ENCODE results near the gene IQSEC1.

IQSEC1 gene

GRCh38 chr3:13073326-13074005 is at the start of gene IQSEC1:
IQSEC1 (minus strand) TSS chr3:13073429; CDS start chr3:13073014, 415 bp downstream.
- no peak within 1 kb of the TSS for H3K27ac ChIP-seq (ENCODE audit: low read depth, low read length)
- peaks cover 0 to 15% of the 10 kb centered on the region in 2 donors for H3K4me1 ChIP-seq (ENCODE audit: control insufficient read depth in 1 of 2, insufficient read depth in 2 of 2, low read length in 2 of 2)
- peaks cover 0 to 2% of the 10 kb centered on the region in 2 donors for H3K36me3 ChIP-seq (ENCODE audit: control insufficient read depth in 1 of 2, insufficient read depth in 2 of 2, low read length in 2 of 2)
- no peak within 1 kb of the TSS for H3K4me3 ChIP-seq (ENCODE audit: low read depth in 1 of 2, low read length in 2 of 2)
- peaks cover 16 to 27% of the 10 kb centered on the region in 2 donors for H3K27me3 ChIP-seq (ENCODE audit: control insufficient read depth in 1 of 2, insufficient read depth in 2 of 2, low read length in 2 of 2)
- no peaks in the 10 kb centered on the region for H3K9me3 ChIP-seq (ENCODE audit: control insufficient read depth in 1 of 2, low read length in 2 of 2)
- no peak within 1 kb of the TSS for H3K9ac ChIP-seq (ENCODE audit: low read depth in 1 of 2, low read length in 2 of 2)

GRCh38 chr3:13122081-13123012 is 49.1 kb upstream of the IQSEC1 start:
- Histone ChIP-seq H3K9ac (ENCODE audit: low read depth in 1 of 2, low read length in 2 of 2) (no peak overlapping the region), H3K4me3 (ENCODE audit: low read depth in 1 of 2, low read length in 2 of 2) (no peak overlapping the region), H3K4me1 (ENCODE audit: control insufficient read depth in 1 of 2, insufficient read depth in 2 of 2, low read length in 2 of 2) (no peaks in the 10 kb centered on the region), H3K9me3 (ENCODE audit: control insufficient read depth in 1 of 2, low read length in 2 of 2) (no peaks in the 10 kb centered on the region), H3K27me3 (ENCODE audit: control insufficient read depth in 1 of 2, insufficient read depth in 2 of 2, low read length in 2 of 2) (no peaks in the 10 kb centered on the region), H3K36me3 (ENCODE audit: control insufficient read depth in 1 of 2, insufficient read depth in 2 of 2, low read length in 2 of 2) (no peaks in the 10 kb centered on the region), H3K27ac (ENCODE audit: low read depth, low read length) (no peak overlapping the region)

GRCh38 chr3:13121553-13122001 is 48.3 kb upstream of the IQSEC1 start:
- Histone ChIP-seq H3K9me3 (ENCODE audit: control insufficient read depth in 1 of 2, low read length in 2 of 2) (no peaks in the 10 kb centered on the region), H3K36me3 (ENCODE audit: control insufficient read depth in 1 of 2, insufficient read depth in 2 of 2, low read length in 2 of 2) (no peaks in the 10 kb centered on the region), H3K4me1 (ENCODE audit: control insufficient read depth in 1 of 2, insufficient read depth in 2 of 2, low read length in 2 of 2) (no peaks in the 10 kb centered on the region)

GRCh38 chr3:13120928-13121552 is 47.8 kb upstream of the IQSEC1 start:
- no peak overlapping the region for H3K9ac ChIP-seq (ENCODE audit: low read depth in 1 of 2, low read length in 2 of 2)
- no peak overlapping the region for H3K27ac ChIP-seq (ENCODE audit: low read depth, low read length)
- H3K4me3 ChIP-seq (ENCODE audit: low read depth in 1 of 2, low read length in 2 of 2): no peak overlapping the region
- H3K36me3 ChIP-seq (ENCODE audit: control insufficient read depth in 1 of 2, insufficient read depth in 2 of 2, low read length in 2 of 2): no peaks in the 10 kb centered on the region
- H3K9me3 ChIP-seq (ENCODE audit: control insufficient read depth in 1 of 2, low read length in 2 of 2): no peaks in the 10 kb centered on the region
- no peaks in the 10 kb centered on the region for H3K4me1 ChIP-seq (ENCODE audit: control insufficient read depth in 1 of 2, insufficient read depth in 2 of 2, low read length in 2 of 2)
- H3K27me3 ChIP-seq (ENCODE audit: control insufficient read depth in 1 of 2, insufficient read depth in 2 of 2, low read length in 2 of 2): no peaks in the 10 kb centered on the region

More at GRCh38 chr3:13121553-13122001, 48.3 kb upstream of the IQSEC1 start:
- no peaks in the 10 kb centered on the region for H3K27me3 ChIP-seq (ENCODE audit: control insufficient read depth in 1 of 2, insufficient read depth in 2 of 2, low read length in 2 of 2)
- no peak overlapping the region for H3K9ac ChIP-seq (ENCODE audit: low read depth in 1 of 2, low read length in 2 of 2)
- H3K27ac ChIP-seq (ENCODE audit: low read depth, low read length): no peak overlapping the region
- H3K4me3 ChIP-seq (ENCODE audit: low read depth in 1 of 2, low read length in 2 of 2): no peak overlapping the region

- no peak overlapping the region for H3K9ac ChIP-seq (ENCODE audit: low read depth in 1 of 2, low read length in 2 of 2)
- no peaks in the 10 kb centered on the region for H3K4me1 ChIP-seq (ENCODE audit: control insufficient read depth in 1 of 2, insufficient read depth in 2 of 2, low read length in 2 of 2)
- H3K9me3 ChIP-seq (ENCODE audit: control insufficient read depth in 1 of 2, low read length in 2 of 2): no peaks in the 10 kb centered on the region
- no peaks in the 10 kb centered on the region for H3K27me3 ChIP-seq (ENCODE audit: control insufficient read depth in 1 of 2, insufficient read depth in 2 of 2, low read length in 2 of 2)
- no peak overlapping the region for H3K4me3 ChIP-seq (ENCODE audit: low read depth in 1 of 2, low read length in 2 of 2)
- H3K36me3 ChIP-seq (ENCODE audit: control insufficient read depth in 1 of 2, insufficient read depth in 2 of 2, low read length in 2 of 2): no peaks in the 10 kb centered on the region
- no peak overlapping the region for H3K27ac ChIP-seq (ENCODE audit: low read depth, low read length)
These were observed 47.2 kb upstream of the IQSEC1 start for GRCh38 chr3:13120289-13120927.

GRCh38 chr3:13119471-13120220 is 46.4 kb upstream of the IQSEC1 start:
- Histone ChIP-seq H3K27me3 (ENCODE audit: control insufficient read depth in 1 of 2, insufficient read depth in 2 of 2, low read length in 2 of 2) (peaks cover 0 to 4% of the 10 kb centered on the region in 2 donors), H3K9ac (ENCODE audit: low read depth in 1 of 2, low read length in 2 of 2) (no peak overlapping the region), H3K36me3 (ENCODE audit: control insufficient read depth in 1 of 2, insufficient read depth in 2 of 2, low read length in 2 of 2) (no peaks in the 10 kb centered on the region), H3K27ac (ENCODE audit: low read depth, low read length) (no peak overlapping the region), H3K4me1 (ENCODE audit: control insufficient read depth in 1 of 2, insufficient read depth in 2 of 2, low read length in 2 of 2) (no peaks in the 10 kb centered on the region), H3K9me3 (ENCODE audit: control insufficient read depth in 1 of 2, low read length in 2 of 2) (no peaks in the 10 kb centered on the region), H3K4me3 (ENCODE audit: low read depth in 1 of 2, low read length in 2 of 2) (no peak overlapping the region)

GRCh38 chr3:13116426-13116825 is 43.2 kb upstream of the IQSEC1 start:
- no peaks in the 10 kb centered on the region for H3K9me3 ChIP-seq (ENCODE audit: control insufficient read depth in 1 of 2, low read length in 2 of 2)
- no peaks in the 10 kb centered on the region for H3K36me3 ChIP-seq (ENCODE audit: control insufficient read depth in 1 of 2, insufficient read depth in 2 of 2, low read length in 2 of 2)
- H3K9ac ChIP-seq (ENCODE audit: low read depth in 1 of 2, low read length in 2 of 2): no peak overlapping the region
- no peak overlapping the region for H3K4me3 ChIP-seq (ENCODE audit: low read depth in 1 of 2, low read length in 2 of 2)
- peaks cover 0 to 5% of the 10 kb centered on the region in 2 donors for H3K4me1 ChIP-seq (ENCODE audit: control insufficient read depth in 1 of 2, insufficient read depth in 2 of 2, low read length in 2 of 2)
- peaks cover 4 to 6% of the 10 kb centered on the region in 2 donors for H3K27me3 ChIP-seq (ENCODE audit: control insufficient read depth in 1 of 2, insufficient read depth in 2 of 2, low read length in 2 of 2)
- H3K27ac ChIP-seq (ENCODE audit: low read depth, low read length): no peak overlapping the region

- H3K9ac ChIP-seq (ENCODE audit: low read depth in 1 of 2, low read length in 2 of 2): no peak overlapping the region
- no peak overlapping the region for H3K4me3 ChIP-seq (ENCODE audit: low read depth in 1 of 2, low read length in 2 of 2)
- peaks cover 4 to 6% of the 10 kb centered on the region in 2 donors for H3K27me3 ChIP-seq (ENCODE audit: control insufficient read depth in 1 of 2, insufficient read depth in 2 of 2, low read length in 2 of 2)
- H3K36me3 ChIP-seq (ENCODE audit: control insufficient read depth in 1 of 2, insufficient read depth in 2 of 2, low read length in 2 of 2): no peaks in the 10 kb centered on the region
- peaks cover 4 to 9% of the 10 kb centered on the region in 2 donors for H3K4me1 ChIP-seq (ENCODE audit: control insufficient read depth in 1 of 2, insufficient read depth in 2 of 2, low read length in 2 of 2)
- H3K27ac ChIP-seq (ENCODE audit: low read depth, low read length): no peak overlapping the region
- no peaks in the 10 kb centered on the region for H3K9me3 ChIP-seq (ENCODE audit: control insufficient read depth in 1 of 2, low read length in 2 of 2)
These were observed 42.8 kb upstream of the IQSEC1 start for GRCh38 chr3:13115991-13116390.

GRCh38 chr3:13115576-13115910 is 42.3 kb upstream of the IQSEC1 start:
- Histone ChIP-seq H3K4me1 (ENCODE audit: control insufficient read depth in 1 of 2, insufficient read depth in 2 of 2, low read length in 2 of 2) (peaks cover 8 to 13% of the 10 kb centered on the region in 2 donors), H3K4me3 (ENCODE audit: low read depth in 1 of 2, low read length in 2 of 2) (no peak overlapping the region), H3K27ac (ENCODE audit: low read depth, low read length) (no peak overlapping the region), H3K9me3 (ENCODE audit: control insufficient read depth in 1 of 2, low read length in 2 of 2) (no peaks in the 10 kb centered on the region), H3K27me3 (ENCODE audit: control insufficient read depth in 1 of 2, insufficient read depth in 2 of 2, low read length in 2 of 2) (peaks cover 4 to 6% of the 10 kb centered on the region in 2 donors), H3K9ac (ENCODE audit: low read depth in 1 of 2, low read length in 2 of 2) (no peak overlapping the region), H3K36me3 (ENCODE audit: control insufficient read depth in 1 of 2, insufficient read depth in 2 of 2, low read length in 2 of 2) (no peaks in the 10 kb centered on the region)
